Calu3 (cell line): ENCODE measurements around the gene PHLDA3. TPM values are rescaled to one million over a fixed set of nuclear protein-coding genes. Genes with fewer than 3 reads are reported as not detected.
"Not testable (repeated sequence)": the region's sequence is repeated elsewhere in the genome, so short reads cannot be mapped to it uniquely, and the experiment has no call there.

ENCODE experiments used
- BruUV-seq: library from RNA; stranded (reverse); fragments of 400-500 nt; replicated peaks from 2 replicates; lab custom pipeline; 2021; lab: Mats Ljungman, UMichigan
- CTCF ChIA-PET: fragments of 300-600 bp; sonication (Branson Sonifier 250); formaldehyde crosslinking; loops from one replicate; lab custom pipeline; 2022; ENCODE audit warnings: antibody characterized with exemption; lab: Charles Lee
- DNase-seq: peaks from one replicate; pipeline ENCODE4 v3.0.0; 2022
- H3K27ac Mint-ChIP-seq: one replicate; pipeline ENCODE4 v1.8.0; 2022; ENCODE audit warnings: mixed read lengths; ENCODE audit not compliant: unreplicated experiment
- H3K27me3 Mint-ChIP-seq: one replicate; pipeline ENCODE4 v1.8.0; 2022; ENCODE audit warnings: mixed read lengths; ENCODE audit not compliant: unreplicated experiment
- H3K36me3 Mint-ChIP-seq: one replicate; pipeline ENCODE4 v1.8.0; 2022; ENCODE audit warnings: mild to moderate bottlenecking, moderate library complexity, mixed read lengths; ENCODE audit not compliant: insufficient read depth, unreplicated experiment
- H3K4me1 Mint-ChIP-seq: one replicate; pipeline ENCODE4 v1.8.0; 2022; ENCODE audit warnings: mild to moderate bottlenecking, low read depth, mixed read lengths; ENCODE audit not compliant: unreplicated experiment
- H3K4me3 Mint-ChIP-seq: one replicate; pipeline ENCODE4 v1.8.0; 2022; ENCODE audit warnings: mild to moderate bottlenecking, low read depth, moderate library complexity, mixed read lengths; ENCODE audit not compliant: unreplicated experiment
- H3K9me3 Mint-ChIP-seq: one replicate; pipeline ENCODE4 v1.8.0; 2022; ENCODE audit warnings: low read depth, mixed read lengths; ENCODE audit not compliant: unreplicated experiment
- intact Hi-C: fragments of 100-400 bp; cut with micrococcal nuclease; formaldehyde crosslinking; loops from one replicate; pipeline ENCODE4 v1.10.0; 2022; ENCODE audit not compliant: unreplicated experiment
- total RNA-seq: library from RNA; stranded (reverse); gene quantifications from 2 replicates; pipeline ENCODE4 v1.2.3, GENCODE V29; 2022
- TF ChIP-seq, protein P1 (sequence below): fragments of 200-600 bp; IDR thresholded peaks from one replicate; pipeline ENCODE4 v1.8.0; 2022; ENCODE audit warnings: antibody characterized with exemption; ENCODE audit not compliant: unreplicated experiment

Gene PHLDA3
- total RNA-seq, 1 experiment from 2014 or later = 31.1 TPM

DNA sequence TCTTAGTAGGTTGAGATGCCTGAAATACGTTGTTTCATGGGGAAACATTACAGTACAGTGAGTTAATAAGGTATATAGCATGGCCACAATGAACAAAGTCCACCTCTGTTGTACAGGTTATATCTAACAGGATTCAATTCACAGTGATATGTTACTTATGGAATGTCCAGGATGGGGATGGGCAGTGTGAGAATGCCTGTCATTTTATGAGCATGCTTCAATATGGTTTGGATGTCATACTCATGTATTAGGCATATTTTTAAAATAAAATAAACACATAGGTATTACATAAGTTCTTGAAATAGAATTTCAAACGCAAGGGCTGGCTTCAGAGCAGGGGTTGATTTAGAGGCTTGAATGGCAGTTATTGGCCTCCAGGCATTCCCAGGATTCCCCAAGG lies 6.1 kb upstream of the PHLDA3 start:
- TF ChIP-seq, protein P1, sequence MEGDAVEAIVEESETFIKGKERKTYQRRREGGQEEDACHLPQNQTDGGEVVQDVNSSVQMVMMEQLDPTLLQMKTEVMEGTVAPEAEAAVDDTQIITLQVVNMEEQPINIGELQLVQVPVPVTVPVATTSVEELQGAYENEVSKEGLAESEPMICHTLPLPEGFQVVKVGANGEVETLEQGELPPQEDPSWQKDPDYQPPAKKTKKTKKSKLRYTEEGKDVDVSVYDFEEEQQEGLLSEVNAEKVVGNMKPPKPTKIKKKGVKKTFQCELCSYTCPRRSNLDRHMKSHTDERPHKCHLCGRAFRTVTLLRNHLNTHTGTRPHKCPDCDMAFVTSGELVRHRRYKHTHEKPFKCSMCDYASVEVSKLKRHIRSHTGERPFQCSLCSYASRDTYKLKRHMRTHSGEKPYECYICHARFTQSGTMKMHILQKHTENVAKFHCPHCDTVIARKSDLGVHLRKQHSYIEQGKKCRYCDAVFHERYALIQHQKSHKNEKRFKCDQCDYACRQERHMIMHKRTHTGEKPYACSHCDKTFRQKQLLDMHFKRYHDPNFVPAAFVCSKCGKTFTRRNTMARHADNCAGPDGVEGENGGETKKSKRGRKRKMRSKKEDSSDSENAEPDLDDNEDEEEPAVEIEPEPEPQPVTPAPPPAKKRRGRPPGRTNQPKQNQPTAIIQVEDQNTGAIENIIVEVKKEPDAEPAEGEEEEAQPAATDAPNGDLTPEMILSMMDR = no peak
- no TSS peak for BruUV-seq
- Mint-ChIP-seq H3K27me3 (no peaks in the 10 kb centered on the region), H3K9me3 (no peaks in the 10 kb centered on the region), H3K27ac (no peak overlapping the region), H3K36me3 (peaks cover 6% of the 10 kb centered on the region), H3K4me3 (no peak overlapping the region), H3K4me1 (peaks cover 17% of the 10 kb centered on the region)
- CTCF ChIA-PET = no interaction called here
- intact Hi-C loops = no loop called here
- no peak for DNase-seq

DNA sequence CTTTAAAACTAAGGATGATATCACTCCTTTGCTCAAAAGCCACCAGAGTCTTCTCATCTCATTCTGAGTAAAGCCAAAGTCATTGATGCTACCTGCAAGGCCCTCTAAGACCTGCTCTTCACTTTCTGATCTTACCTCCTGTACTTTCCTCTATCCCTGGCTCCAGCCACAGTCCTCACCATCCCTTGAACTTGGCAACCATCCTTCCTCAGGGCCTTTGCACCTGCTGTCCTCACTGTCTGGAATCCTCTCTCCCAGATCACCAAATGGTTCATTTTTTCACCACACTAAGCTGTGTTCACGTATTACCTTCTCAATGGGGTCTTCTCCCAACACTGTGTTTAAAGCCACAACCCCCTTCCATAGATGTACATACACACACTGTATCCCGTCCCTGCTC lies 4.3 kb upstream of the PHLDA3 start:
- Mint-ChIP-seq H3K9me3 (no peaks in the 10 kb centered on the region), H3K4me3 (no peak overlapping the region), H3K4me1 (peaks cover 18% of the 10 kb centered on the region), H3K36me3 (peaks cover 24% of the 10 kb centered on the region), H3K27me3 (no peaks in the 10 kb centered on the region), H3K27ac (no peak overlapping the region)
- no peak for DNase-seq
- CTCF ChIA-PET = interaction anchor here (0.8 kb wide), 1 partner anchor 40 kb away, joined by 4 read pairs; no protein-coding TSS in a partner anchor
- TF ChIP-seq, protein P1 = no peak
- intact Hi-C loops = no loop called here
- BruUV-seq = no TSS peak

DNA sequence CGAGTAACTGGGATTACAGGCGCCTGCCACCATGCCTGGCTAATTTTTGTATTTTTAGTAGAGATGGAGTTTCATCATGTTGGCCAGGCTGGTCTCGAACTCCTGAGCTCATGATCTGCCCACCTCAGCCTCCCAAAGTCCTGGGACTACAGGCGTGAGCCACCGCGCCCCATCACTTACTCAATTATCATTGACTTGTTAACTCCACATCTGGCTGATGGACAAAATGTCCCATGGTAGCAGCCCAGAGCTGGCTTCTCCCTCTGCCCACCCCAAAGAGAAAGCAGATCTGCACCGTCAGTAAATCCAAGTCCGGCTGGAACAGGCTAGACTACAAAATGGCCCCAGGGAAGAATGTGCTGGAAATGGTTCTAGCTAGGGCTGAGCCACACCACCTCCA lies 3.3 kb upstream of the PHLDA3 start:
- peaks cover 34% of the 10 kb centered on the region for H3K36me3 Mint-ChIP-seq
- intact Hi-C loops, H3K9me3 Mint-ChIP-seq, H3K27ac Mint-ChIP-seq, BruUV-seq, DNase-seq, H3K4me3 Mint-ChIP-seq, H3K27me3 Mint-ChIP-seq: not testable (repeated sequence)
- CTCF ChIA-PET = interaction anchor here (0.6 to 0.8 kb wide), 2 partner anchors 41 to 66 kb away, joined by 3 to 4 read pairs; partner anchors contain the start of gene NAV1
- H3K4me1 Mint-ChIP-seq = peaks cover 28% of the 10 kb centered on the region

DNA sequence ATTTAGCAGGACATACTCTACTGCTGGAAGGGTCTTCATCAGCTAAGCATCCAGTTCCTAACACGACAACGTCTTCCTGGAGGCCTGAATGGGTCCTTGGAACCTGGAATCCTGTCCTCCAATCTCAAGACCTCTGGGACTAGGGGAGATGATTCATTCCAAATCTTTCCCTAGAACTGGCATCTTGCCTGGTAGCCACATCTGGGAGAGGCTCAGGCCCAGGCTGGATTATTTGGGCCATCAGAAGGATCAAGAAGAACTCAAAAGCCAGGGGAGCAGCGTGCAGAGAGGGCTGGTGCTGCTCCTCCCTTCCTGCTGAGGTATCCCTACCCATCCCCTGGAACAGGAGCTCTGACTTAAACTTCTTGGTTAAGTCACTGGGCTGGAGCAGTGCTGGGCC lies 2.8 kb upstream of the PHLDA3 start:
- BruUV-seq = no TSS peak
- Mint-ChIP-seq H3K27ac (no peak overlapping the region), H3K4me1 (peaks cover 27% of the 10 kb centered on the region), H3K9me3 (no peaks in the 10 kb centered on the region), H3K27me3 (no peaks in the 10 kb centered on the region), H3K36me3 (peaks cover 36% of the 10 kb centered on the region), H3K4me3 (no peak overlapping the region)
- TF ChIP-seq, protein P1 = no peak
- DNase-seq = no peak
- CTCF ChIA-PET = interaction anchor here (0.7 kb wide), 1 partner anchor 36 kb away, joined by 3 read pairs; no protein-coding TSS in a partner anchor
- intact Hi-C loops = no loop called here

DNA sequence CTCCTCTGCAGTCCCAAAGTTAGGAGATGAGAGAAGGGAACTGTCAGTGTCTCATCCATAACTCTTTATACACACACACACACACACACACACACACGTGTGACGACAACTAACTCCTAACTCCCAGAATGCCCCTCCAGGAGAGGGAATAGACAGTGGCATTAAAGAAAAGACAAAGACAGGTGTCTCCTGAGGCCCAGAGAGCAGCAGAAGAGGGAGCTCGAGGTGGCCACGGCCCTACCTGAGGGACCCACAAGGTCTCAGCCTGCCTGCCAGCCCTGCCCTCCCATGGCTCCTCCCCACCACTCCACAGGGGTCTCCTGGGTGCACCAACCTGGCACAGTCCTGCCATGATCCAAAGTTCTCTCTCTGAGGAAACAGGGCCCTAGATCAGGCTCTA lies 1.6 kb upstream of the PHLDA3 start:
- Mint-ChIP-seq H3K27me3 (no peaks in the 10 kb centered on the region), H3K9me3 (no peaks in the 10 kb centered on the region), H3K27ac (no peak overlapping the region), H3K36me3 (peaks cover 42% of the 10 kb centered on the region), H3K4me3 (peak overlapping the region; percentile 85), H3K4me1 (peaks cover 26% of the 10 kb centered on the region)
- TF ChIP-seq, protein P1 = no peak
- no peak for DNase-seq
- CTCF ChIA-PET = interaction anchor here (2.6 kb wide), 1 partner anchor 10 kb away, joined by 14 read pairs; no protein-coding TSS in a partner anchor
- BruUV-seq = no TSS peak
- intact Hi-C loops = no loop called here
